ENCODE results near the gene CD3D. TPM values are rescaled to one million over a fixed set of nuclear protein-coding genes. Genes with fewer than 3 reads are reported as not detected.

The CD3D gene
- total RNA-seq, 1 donor from 2014 or later: 381 TPM

- intact Hi-C loops (cut with micrococcal nuclease): loop anchor here (1.0 to 5.0 kb wide), 10 partner anchors 33 to 318 kb away; partner anchors contain the start of genes ARCN1, ATP5MG, CD3D and IL10RA
- Mint-ChIP-seq H3K27me3 (no peaks in the 10 kb centered on the region), H3K9me3 (peaks cover 4% of the 10 kb centered on the region), H3K27ac (peak overlapping the region; percentile 99), H3K36me3 (ENCODE audit: low read depth) (peaks cover 52% of the 10 kb centered on the region), H3K4me1 (peaks cover 56% of the 10 kb centered on the region), H3K4me3 (peak overlapping the region; percentile 97)
- DNase-seq: peak; percentile 83
These were observed 36.8 kb downstream of the CD3D start for GRCh38 chr11:118305726-118306125.

DNA sequence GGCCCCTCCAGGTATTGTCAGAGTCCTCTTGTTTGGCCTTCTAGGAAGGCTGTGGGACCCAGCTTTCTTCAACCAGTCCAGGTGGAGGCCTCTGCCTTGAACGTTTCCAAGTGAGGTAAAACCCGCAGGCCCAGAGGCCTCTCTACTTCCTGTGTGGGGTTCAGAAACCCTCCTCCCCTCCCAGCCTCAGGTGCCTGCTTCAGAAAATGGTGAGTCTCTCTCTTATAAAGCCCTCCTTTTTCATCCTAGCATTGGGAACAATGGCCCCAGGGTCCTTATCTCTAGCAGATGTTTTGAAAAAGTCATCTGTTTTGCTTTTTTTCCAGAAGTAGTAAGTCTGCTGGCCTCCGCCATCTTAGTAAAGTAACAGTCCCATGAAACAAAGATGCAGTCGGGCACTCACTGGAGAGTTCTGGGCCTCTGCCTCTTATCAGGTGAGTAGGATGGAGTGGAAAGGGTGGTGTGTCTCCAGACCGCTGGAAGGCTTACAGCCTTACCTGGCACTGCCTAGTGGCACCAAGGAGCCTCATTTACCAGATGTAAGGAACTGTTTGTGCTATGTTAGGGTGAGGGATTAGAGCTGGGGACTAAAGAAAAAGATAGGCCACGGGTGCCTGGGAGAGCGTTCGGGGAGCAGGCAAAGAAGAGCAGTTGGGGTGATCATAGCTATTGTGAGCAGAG lies 37.8 kb downstream of the CD3D start, which contains the start of gene CD3E:
CD3E (plus strand) TSS at position 163 of the 681 bp plus-strand sequence; CDS start at position 386, 223 bp downstream.
- no peaks in the 10 kb centered on the region for H3K27me3 Mint-ChIP-seq
- intact Hi-C loops (cut with micrococcal nuclease): loop anchor here (1.0 to 5.0 kb wide), 6 partner anchors 9 to 317 kb away; partner anchors contain the start of genes ARCN1, ATP5MG and IL10RA
- peak within 1 kb of the TSS; percentile 97 for H3K4me3 Mint-ChIP-seq
- peaks cover 50% of the 10 kb centered on the region for H3K4me1 Mint-ChIP-seq
- peak; percentile 91 for DNase-seq
- no peaks in the 10 kb centered on the region for H3K9me3 Mint-ChIP-seq
- peaks cover 45% of the 10 kb centered on the region for H3K36me3 Mint-ChIP-seq (ENCODE audit: low read depth)
- peak within 1 kb of the TSS; percentile 99 for H3K27ac Mint-ChIP-seq

- Mint-ChIP-seq H3K36me3 (ENCODE audit: low read depth) (peaks cover 40% of the 10 kb centered on the region), H3K4me3 (peak overlapping the region; percentile 97), H3K27ac (peak overlapping the region; percentile 99), H3K27me3 (no peaks in the 10 kb centered on the region), H3K9me3 (no peaks in the 10 kb centered on the region), H3K4me1 (peaks cover 48% of the 10 kb centered on the region)
- intact Hi-C loops (cut with micrococcal nuclease): loop anchor here (1.0 to 2.0 kb wide), 4 partner anchors 9 to 97 kb away; partner anchors contain the start of gene ATP5MG
- no peak for DNase-seq
These were observed 38.3 kb downstream of the CD3D start for GRCh38 chr11:118304227-118304567.

DNA sequence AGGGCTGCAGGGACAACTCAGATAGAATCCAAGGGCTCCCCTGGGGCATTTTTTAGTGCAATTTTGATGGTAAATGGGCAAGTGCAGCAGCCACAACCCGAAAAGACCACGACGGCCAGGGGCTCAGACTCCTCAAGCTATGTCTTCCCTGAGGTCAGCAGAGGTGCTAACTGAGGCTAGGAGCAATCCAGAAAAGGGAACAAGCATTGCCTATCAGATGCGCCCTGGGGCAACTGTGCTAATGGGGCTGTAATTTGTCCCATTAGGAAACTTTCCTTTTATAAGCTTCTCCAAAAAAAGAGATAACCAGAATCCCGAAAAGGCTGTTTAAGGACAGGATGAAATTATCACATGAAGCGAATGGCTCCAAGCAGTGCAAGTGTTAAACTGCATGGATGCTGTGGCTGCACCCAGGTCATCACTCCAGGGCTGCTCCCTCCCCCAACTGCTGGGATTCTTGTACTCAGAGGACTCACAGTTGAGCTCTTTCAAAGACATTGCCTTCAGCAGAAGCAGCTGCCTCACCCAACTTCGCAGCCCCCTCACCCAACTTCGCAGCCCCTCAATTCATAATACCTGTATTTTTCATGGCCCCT lies 40.8 kb downstream of the CD3D start:
- H3K27me3 Mint-ChIP-seq: no peaks in the 10 kb centered on the region
- no peak overlapping the region for H3K27ac Mint-ChIP-seq
- H3K4me3 Mint-ChIP-seq: no peak overlapping the region
- intact Hi-C loops (cut with micrococcal nuclease): no loop called here
- H3K9me3 Mint-ChIP-seq: no peaks in the 10 kb centered on the region
- no peak for DNase-seq
- peaks cover 23% of the 10 kb centered on the region for H3K4me1 Mint-ChIP-seq
- peaks cover 15% of the 10 kb centered on the region for H3K36me3 Mint-ChIP-seq (ENCODE audit: low read depth)

GRCh38 chr11:118295815-118296454 lies 46.6 kb downstream of the CD3D start:
- intact Hi-C loops (cut with micrococcal nuclease): loop anchor here (1.0 to 5.0 kb wide), 3 partner anchors 8 to 191 kb away; partner anchors contain the start of gene CD3E
- DNase-seq: peak; percentile 79
- Mint-ChIP-seq H3K9me3 (no peaks in the 10 kb centered on the region), H3K36me3 (ENCODE audit: low read depth) (no peaks in the 10 kb centered on the region), H3K4me1 (peaks cover 17% of the 10 kb centered on the region), H3K27me3 (peaks cover 2% of the 10 kb centered on the region), H3K27ac (peak overlapping the region; percentile 31), H3K4me3 (no peak overlapping the region)

DNA sequence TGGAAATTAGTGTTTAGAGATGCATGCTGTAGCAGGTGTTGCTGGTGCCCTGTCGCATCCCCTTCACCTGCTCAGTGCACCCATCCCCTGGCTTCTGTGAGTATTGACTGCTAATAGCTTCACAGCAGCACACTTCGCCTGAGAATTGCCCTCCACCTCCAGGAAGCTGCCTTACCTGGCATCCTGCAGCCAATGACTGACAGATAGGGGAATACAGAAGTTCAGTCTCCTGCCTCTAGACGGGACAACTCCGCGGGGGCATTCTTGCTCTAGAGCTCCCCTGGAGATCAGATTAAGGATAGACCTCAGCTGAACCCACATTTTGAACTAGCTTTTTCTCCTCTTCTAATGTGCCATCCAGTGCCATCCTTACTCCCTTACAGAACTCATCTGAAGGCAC lies 47.3 kb downstream of the CD3D start:
- Mint-ChIP-seq H3K4me3 (no peak overlapping the region), H3K27me3 (peaks cover 2% of the 10 kb centered on the region), H3K36me3 (ENCODE audit: low read depth) (no peaks in the 10 kb centered on the region), H3K4me1 (peaks cover 21% of the 10 kb centered on the region), H3K27ac (no peak overlapping the region), H3K9me3 (no peaks in the 10 kb centered on the region)
- intact Hi-C loops (cut with micrococcal nuclease): loop anchor here (1.0 to 5.0 kb wide), 2 partner anchors 9 to 192 kb away; partner anchors contain the start of gene CD3E
- no peak for DNase-seq

- Mint-ChIP-seq H3K4me3 (no peak overlapping the region), H3K9me3 (no peaks in the 10 kb centered on the region), H3K36me3 (ENCODE audit: low read depth) (peaks cover 2% of the 10 kb centered on the region), H3K4me1 (peaks cover 25% of the 10 kb centered on the region), H3K27me3 (peaks cover 2% of the 10 kb centered on the region), H3K27ac (no peak overlapping the region)
- no peak for DNase-seq
- intact Hi-C loops (cut with micrococcal nuclease): no loop called here
These were observed 48.5 kb downstream of the CD3D start for GRCh38 chr11:118294053-118294452.

DNA sequence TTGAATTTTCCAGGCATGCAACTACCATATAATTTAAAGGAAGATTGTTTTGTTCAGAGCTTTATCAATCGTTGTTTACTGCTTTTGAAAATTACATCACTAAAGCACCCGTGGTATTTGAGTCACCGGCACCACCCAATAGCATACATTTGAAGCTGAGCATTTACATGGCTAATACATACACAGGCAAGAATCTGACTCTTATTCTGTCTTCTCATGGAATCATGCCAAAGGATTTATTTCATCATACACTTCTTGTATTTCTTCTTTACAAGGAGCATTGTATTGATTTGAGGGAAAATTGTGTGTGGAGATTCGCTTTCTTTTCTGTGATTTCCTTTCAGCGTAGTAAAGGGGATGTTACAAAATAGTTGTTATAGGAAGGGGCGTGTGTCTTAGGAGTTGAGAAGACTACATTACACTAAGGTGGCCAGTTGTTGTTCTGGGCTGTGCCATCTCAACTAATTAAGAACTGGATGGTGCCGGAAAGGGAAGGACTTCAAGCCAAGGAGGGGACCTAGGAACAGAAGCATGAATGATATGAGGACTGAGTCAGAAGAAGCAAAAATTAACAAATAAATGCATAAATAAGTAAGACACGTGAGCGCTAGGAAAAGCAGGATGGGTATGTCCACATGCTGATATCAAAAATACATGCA lies 50.9 kb downstream of the CD3D start:
- no peaks in the 10 kb centered on the region for H3K9me3 Mint-ChIP-seq
- H3K4me3 Mint-ChIP-seq: no peak overlapping the region
- H3K27ac Mint-ChIP-seq: no peak overlapping the region
- H3K4me1 Mint-ChIP-seq: peaks cover 25% of the 10 kb centered on the region
- intact Hi-C loops (cut with micrococcal nuclease): loop anchor here (1.0 to 2.0 kb wide), 3 partner anchors 51 to 146 kb away; no protein-coding TSS in a partner anchor
- H3K36me3 Mint-ChIP-seq (ENCODE audit: low read depth): peaks cover 2% of the 10 kb centered on the region
- no peak for DNase-seq
- H3K27me3 Mint-ChIP-seq: peaks cover 2% of the 10 kb centered on the region

DNA sequence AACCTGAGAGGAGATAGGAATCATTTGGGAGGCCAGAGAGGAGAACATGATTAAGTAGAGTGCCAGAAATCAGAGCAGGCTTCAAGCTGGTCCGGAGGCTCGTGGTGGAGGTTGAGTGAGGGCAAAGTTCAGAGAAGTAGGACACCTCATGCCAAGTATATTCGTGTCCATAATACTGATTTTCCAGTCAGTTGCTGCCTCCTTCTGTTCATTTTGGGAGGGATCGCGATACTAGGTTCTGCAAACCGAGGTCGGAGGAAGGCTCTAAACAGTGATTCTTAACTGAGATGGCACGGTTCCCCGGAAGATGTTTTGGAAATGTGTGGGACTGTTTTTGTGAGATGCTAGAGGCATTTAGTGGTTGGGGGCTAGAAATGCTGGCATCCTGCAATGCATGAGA lies 51.6 kb downstream of the CD3D start:
- H3K27ac Mint-ChIP-seq: peak overlapping the region; percentile 1
- H3K36me3 Mint-ChIP-seq (ENCODE audit: low read depth): peaks cover 2% of the 10 kb centered on the region
- peaks cover 23% of the 10 kb centered on the region for H3K4me1 Mint-ChIP-seq
- peak; percentile 87 for DNase-seq
- intact Hi-C loops (cut with micrococcal nuclease): loop anchor here (1.0 to 2.0 kb wide), 3 partner anchors 50 to 146 kb away; no protein-coding TSS in a partner anchor
- peaks cover 2% of the 10 kb centered on the region for H3K27me3 Mint-ChIP-seq
- H3K4me3 Mint-ChIP-seq: no peak overlapping the region
- peaks cover 2% of the 10 kb centered on the region for H3K9me3 Mint-ChIP-seq

DNA sequence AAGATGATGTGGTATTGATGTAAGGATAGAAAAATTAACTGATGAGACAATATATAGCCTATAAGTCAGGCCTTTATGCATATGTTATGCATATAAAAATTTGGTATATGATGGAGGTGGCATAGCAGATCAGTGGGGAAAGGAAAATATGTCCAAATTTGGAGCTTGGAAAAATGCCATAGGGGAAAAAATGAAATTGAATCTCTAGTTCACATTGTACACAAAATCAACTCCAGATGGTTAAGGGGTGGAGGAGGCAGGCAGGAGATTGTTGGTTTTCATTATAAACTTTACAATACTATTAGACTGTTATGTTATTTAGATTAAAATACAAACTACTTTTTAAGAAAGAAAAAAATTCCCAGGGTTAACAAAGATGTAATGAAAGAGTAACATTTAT lies 53.1 kb downstream of the CD3D start:
- intact Hi-C loops (cut with micrococcal nuclease): no loop called here
- DNase-seq: no peak
- peaks cover 2% of the 10 kb centered on the region for H3K27me3 Mint-ChIP-seq

More for the DNA sequence above, 53.1 kb downstream of the CD3D start:
- no peak overlapping the region for H3K27ac Mint-ChIP-seq
- H3K4me3 Mint-ChIP-seq: no peak overlapping the region
- H3K9me3 Mint-ChIP-seq: peaks cover 3% of the 10 kb centered on the region
- peaks cover 19% of the 10 kb centered on the region for H3K4me1 Mint-ChIP-seq
- H3K36me3 Mint-ChIP-seq (ENCODE audit: low read depth): peaks cover 2% of the 10 kb centered on the region

Other genes starting within 250 kb of the CD3D start
- 0.07 and 0.36 TPM in 2 replicates for gene SCN4B, start 189.9 kb downstream of the CD3D start, total RNA-seq
- gene SCN2B, start 166.1 kb downstream of the CD3D start, total RNA-seq: 0.02 and 0.05 TPM in 2 replicates
- 303 and 318 TPM in 2 replicates for gene JAML, start 117.7 kb downstream of the CD3D start, total RNA-seq
- gene MPZL3, start 90.3 kb downstream of the CD3D start, total RNA-seq: 64.6 and 65.4 TPM in 2 replicates
- 18.5 and 19.3 TPM in 2 replicates for gene MPZL2, start 78.4 kb downstream of the CD3D start, total RNA-seq
- gene CD3E, start 38.0 kb downstream of the CD3D start, total RNA-seq: 571 TPM in 2 replicates
- gene CD3G, start 1.6 kb upstream of the CD3D start, total RNA-seq: 143 and 145 TPM in 2 replicates
- gene UBE4A, start 16.9 kb upstream of the CD3D start, total RNA-seq: 46.3 and 47.9 TPM in 2 replicates
- gene ATP5MG, start 58.9 kb upstream of the CD3D start, total RNA-seq: 220 and 228 TPM in 2 replicates
- gene KMT2A, start 93.8 kb upstream of the CD3D start, total RNA-seq: 70.7 and 73.2 TPM in 2 replicates
- 0.38 and 0.65 TPM in 2 replicates for gene TTC36, start 184.8 kb upstream of the CD3D start, total RNA-seq
- gene TMEM25, start 188.5 kb upstream of the CD3D start, total RNA-seq: 13.0 and 14.1 TPM in 2 replicates
- gene IFT46, start 223.2 kb upstream of the CD3D start, total RNA-seq: 17.6 and 19.1 TPM in 2 replicates
- gene ARCN1, start 229.7 kb upstream of the CD3D start, total RNA-seq: 147 and 150 TPM in 2 replicates

All from activated CD4-positive, alpha-beta T cell treated with anti-CD3 and anti-CD28 coated beads, Interleukin-2, amount 10 ng/mL, durations not matched to agents 24 days and 14 days (primary cell).